Peyer's patch (tissue), 4 donors: ENCODE data around the gene PIR.

Experiments used
- POLR2A ChIP-seq, 2 donors: fragments of 450-650 bp; IDR thresholded peaks; one replicate each; pipeline ENCODE4 v1.5.1; 2017; ENCODE audit warnings: antibody characterized with exemption in 2 of 2, mild to moderate bottlenecking in 2 of 2, moderate library complexity in 2 of 2
- TF ChIP-seq, protein P1 (sequence below), 6 experiments: fragments of 450-650 bp in 4 of 6; fragments of 200-600 bp in 2 of 6; sonication (generic) in 1 of 6; IDR thresholded peaks; one replicate each; pipeline ENCODE4 v1.5.1; 2017 to 2019; ENCODE audit warnings: antibody characterized with exemption in 6 of 6, mild to moderate bottlenecking in 3 of 6, moderate library complexity in 1 of 6

- TF ChIP-seq, protein P1, sequence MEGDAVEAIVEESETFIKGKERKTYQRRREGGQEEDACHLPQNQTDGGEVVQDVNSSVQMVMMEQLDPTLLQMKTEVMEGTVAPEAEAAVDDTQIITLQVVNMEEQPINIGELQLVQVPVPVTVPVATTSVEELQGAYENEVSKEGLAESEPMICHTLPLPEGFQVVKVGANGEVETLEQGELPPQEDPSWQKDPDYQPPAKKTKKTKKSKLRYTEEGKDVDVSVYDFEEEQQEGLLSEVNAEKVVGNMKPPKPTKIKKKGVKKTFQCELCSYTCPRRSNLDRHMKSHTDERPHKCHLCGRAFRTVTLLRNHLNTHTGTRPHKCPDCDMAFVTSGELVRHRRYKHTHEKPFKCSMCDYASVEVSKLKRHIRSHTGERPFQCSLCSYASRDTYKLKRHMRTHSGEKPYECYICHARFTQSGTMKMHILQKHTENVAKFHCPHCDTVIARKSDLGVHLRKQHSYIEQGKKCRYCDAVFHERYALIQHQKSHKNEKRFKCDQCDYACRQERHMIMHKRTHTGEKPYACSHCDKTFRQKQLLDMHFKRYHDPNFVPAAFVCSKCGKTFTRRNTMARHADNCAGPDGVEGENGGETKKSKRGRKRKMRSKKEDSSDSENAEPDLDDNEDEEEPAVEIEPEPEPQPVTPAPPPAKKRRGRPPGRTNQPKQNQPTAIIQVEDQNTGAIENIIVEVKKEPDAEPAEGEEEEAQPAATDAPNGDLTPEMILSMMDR (IDR thresholded peaks at IDR 0.05) = no peak
- no peak for TF ChIP-seq POLR2A (IDR thresholded peaks at IDR 0.05)
These were observed 108.8 kb downstream of the PIR start, which contains the start of gene VEGFD for GRCh38 chrX:15384304-15384703.
